ENCODE data around the gene PRKAG2.

GRCh38 chr7:151631953-151632749, 244.8 kb downstream of the PRKAG2 start:
- peak; percentile 13 for TF ChIP-seq CTCF (IDR thresholded peaks at IDR 0.05; ENCODE audit: low read depth, low read length, poor library complexity, severe bottlenecking)
- TF ChIP-seq EZH2phosphoT487 (IDR thresholded peaks at IDR 0.05; ENCODE audit: borderline replicate concordance, low read length): no peak

All from DOHH2 (cell line).